T-helper 2 cell treated with Interferon-gamma antibody and Interleukin-4, amounts not matched to agents 5 μg/mL and 100 μg/mL, for 36 hours (primary cell): ENCODE data around the gene OR2A5.
"Not testable (repeated sequence)": the region's sequence is repeated elsewhere in the genome, so short reads cannot be mapped to it uniquely, and the experiment has no call there.

Experiments used
- DNase-seq: peaks from one replicate; pipeline ENCODE4 v3.0.0; 2021; ENCODE audit warnings: low spot score
- H3K27ac Mint-ChIP-seq: one replicate; pipeline ENCODE4 v1.8.0; 2021; ENCODE audit warnings: mild to moderate bottlenecking, mixed read lengths
- H3K27me3 Mint-ChIP-seq: one replicate; pipeline ENCODE4 v1.8.0; 2021; ENCODE audit warnings: low read depth, mixed read lengths
- H3K36me3 Mint-ChIP-seq: one replicate; pipeline ENCODE4 v1.8.0; 2021; ENCODE audit warnings: low read depth, mixed read lengths
- H3K4me1 Mint-ChIP-seq: one replicate; pipeline ENCODE4 v1.8.0; 2021; ENCODE audit warnings: low read depth, mixed read lengths
- H3K4me3 Mint-ChIP-seq: one replicate; pipeline ENCODE4 v1.8.0; 2022; ENCODE audit warnings: mild to moderate bottlenecking, moderate library complexity, mixed read lengths
- H3K9me3 Mint-ChIP-seq: one replicate; pipeline ENCODE4 v1.8.0; 2021; ENCODE audit warnings: mixed read lengths

Gene OR2A5

GRCh38 chr7:144048648-144049047, at the start of gene OR2A5:
OR2A5 (plus strand) TSS chr7:144048948; CDS start chr7:144050402, 1,454 bp downstream.
- no peaks in the 10 kb centered on the region for H3K9me3 Mint-ChIP-seq
- no peak within 1 kb of the TSS for H3K4me3 Mint-ChIP-seq

GRCh38 chr7:144000020-144000419, 48.7 kb upstream of the OR2A5 start, which contains the start of gene OR6B1:
OR6B1 (plus strand) TSS chr7:144000320; CDS start chr7:144003997, 3,677 bp downstream.
- Mint-ChIP-seq H3K9me3 (no peaks in the 10 kb centered on the region), H3K27ac (no peak within 1 kb of the TSS), H3K4me3 (no peak within 1 kb of the TSS), H3K36me3 (no peaks in the 10 kb centered on the region), H3K27me3 (peaks cover 3% of the 10 kb centered on the region), H3K4me1 (no peaks in the 10 kb centered on the region)
- DNase-seq, result no peak

More at GRCh38 chr7:144048648-144049047, at the start of gene OR2A5:
- no peak for DNase-seq
- no peaks in the 10 kb centered on the region for H3K36me3 Mint-ChIP-seq
- H3K27me3 Mint-ChIP-seq, result no peaks in the 10 kb centered on the region
- no peak within 1 kb of the TSS for H3K27ac Mint-ChIP-seq
- no peaks in the 10 kb centered on the region for H3K4me1 Mint-ChIP-seq

- no peaks in the 10 kb centered on the region for H3K4me1 Mint-ChIP-seq
- DNase-seq, result no peak
- H3K27ac Mint-ChIP-seq, result no peak overlapping the region
- H3K27me3 Mint-ChIP-seq, result peaks cover 3% of the 10 kb centered on the region
- H3K9me3 Mint-ChIP-seq, result no peaks in the 10 kb centered on the region
- H3K4me3 Mint-ChIP-seq, result no peak overlapping the region
- no peaks in the 10 kb centered on the region for H3K36me3 Mint-ChIP-seq
Measured at GRCh38 chr7:144001543-144001942, 47.2 kb upstream of the OR2A5 start.

GRCh38 chr7:144004703-144005102, 44.0 kb upstream of the OR2A5 start:
- H3K36me3 Mint-ChIP-seq, result no peaks in the 10 kb centered on the region
- DNase-seq, result no peak
- no peak overlapping the region for H3K27ac Mint-ChIP-seq
- peaks cover 5% of the 10 kb centered on the region for H3K27me3 Mint-ChIP-seq
- no peaks in the 10 kb centered on the region for H3K4me1 Mint-ChIP-seq
- no peak overlapping the region for H3K4me3 Mint-ChIP-seq
- H3K9me3 Mint-ChIP-seq, result peaks cover 5% of the 10 kb centered on the region

GRCh38 chr7:144006029-144006691, 42.6 kb upstream of the OR2A5 start:
- Mint-ChIP-seq H3K27ac (no peak overlapping the region), H3K4me3 (no peak overlapping the region), H3K4me1 (no peaks in the 10 kb centered on the region), H3K36me3 (no peaks in the 10 kb centered on the region), H3K27me3 (peaks cover 3% of the 10 kb centered on the region), H3K9me3 (peaks cover 5% of the 10 kb centered on the region)
- DNase-seq, result no peak

GRCh38 chr7:144006692-144007042, 42.1 kb upstream of the OR2A5 start:
- no peak overlapping the region for H3K4me3 Mint-ChIP-seq
- H3K9me3 Mint-ChIP-seq, result peaks cover 5% of the 10 kb centered on the region
- peaks cover 3% of the 10 kb centered on the region for H3K27me3 Mint-ChIP-seq
- no peaks in the 10 kb centered on the region for H3K36me3 Mint-ChIP-seq
- no peak overlapping the region for H3K27ac Mint-ChIP-seq
- no peaks in the 10 kb centered on the region for H3K4me1 Mint-ChIP-seq
- DNase-seq, result no peak

- no peaks in the 10 kb centered on the region for H3K4me1 Mint-ChIP-seq
- no peak for DNase-seq
- H3K4me3 Mint-ChIP-seq, result no peak overlapping the region
- H3K9me3 Mint-ChIP-seq, result peaks cover 5% of the 10 kb centered on the region
- H3K36me3 Mint-ChIP-seq, result no peaks in the 10 kb centered on the region
- peaks cover 7% of the 10 kb centered on the region for H3K27me3 Mint-ChIP-seq
- no peak overlapping the region for H3K27ac Mint-ChIP-seq
Measured at GRCh38 chr7:144009361-144009760, 39.4 kb upstream of the OR2A5 start.

GRCh38 chr7:144010061-144010460, 38.7 kb upstream of the OR2A5 start:
- H3K9me3 Mint-ChIP-seq, H3K4me3 Mint-ChIP-seq, H3K27me3 Mint-ChIP-seq, H3K27ac Mint-ChIP-seq, DNase-seq, H3K36me3 Mint-ChIP-seq, H3K4me1 Mint-ChIP-seq: not testable (repeated sequence)

- DNase-seq, result not testable (repeated sequence)
Measured at GRCh38 chr7:144010821-144011220, 37.9 kb upstream of the OR2A5 start.

GRCh38 chr7:144011458-144012230, 37.1 kb upstream of the OR2A5 start:
- H3K27ac Mint-ChIP-seq, result no peak overlapping the region
- peaks cover 7% of the 10 kb centered on the region for H3K27me3 Mint-ChIP-seq

More at GRCh38 chr7:144010821-144011220, 37.9 kb upstream of the OR2A5 start:
- H3K27me3 Mint-ChIP-seq, H3K27ac Mint-ChIP-seq, H3K4me3 Mint-ChIP-seq, H3K4me1 Mint-ChIP-seq, H3K9me3 Mint-ChIP-seq, H3K36me3 Mint-ChIP-seq: not testable (repeated sequence)

GRCh38 chr7:144018065-144018464, 30.7 kb upstream of the OR2A5 start:
- Mint-ChIP-seq H3K4me3 (no peak overlapping the region), H3K9me3 (no peaks in the 10 kb centered on the region), H3K27ac (no peak overlapping the region)

More at GRCh38 chr7:144011458-144012230, 37.1 kb upstream of the OR2A5 start:
- Mint-ChIP-seq H3K4me1 (no peaks in the 10 kb centered on the region), H3K4me3 (no peak overlapping the region), H3K36me3 (no peaks in the 10 kb centered on the region), H3K9me3 (peaks cover 5% of the 10 kb centered on the region)
- DNase-seq, result no peak

GRCh38 chr7:144019457-144019856, 29.3 kb upstream of the OR2A5 start:
- no peak overlapping the region for H3K27ac Mint-ChIP-seq

More at GRCh38 chr7:144018065-144018464, 30.7 kb upstream of the OR2A5 start:
- Mint-ChIP-seq H3K36me3 (no peaks in the 10 kb centered on the region), H3K4me1 (no peaks in the 10 kb centered on the region), H3K27me3 (peaks cover 4% of the 10 kb centered on the region)
- no peak for DNase-seq

GRCh38 chr7:144020340-144020739, 28.4 kb upstream of the OR2A5 start:
- H3K27ac Mint-ChIP-seq, result no peak overlapping the region
- DNase-seq, result no peak
- H3K9me3 Mint-ChIP-seq, result no peaks in the 10 kb centered on the region
- H3K4me1 Mint-ChIP-seq, result no peaks in the 10 kb centered on the region
- H3K36me3 Mint-ChIP-seq, result no peaks in the 10 kb centered on the region
- H3K27me3 Mint-ChIP-seq, result no peaks in the 10 kb centered on the region
- H3K4me3 Mint-ChIP-seq, result no peak overlapping the region

More at GRCh38 chr7:144019457-144019856, 29.3 kb upstream of the OR2A5 start:
- Mint-ChIP-seq H3K4me1 (no peaks in the 10 kb centered on the region), H3K9me3 (no peaks in the 10 kb centered on the region), H3K4me3 (no peak overlapping the region), H3K27me3 (no peaks in the 10 kb centered on the region), H3K36me3 (no peaks in the 10 kb centered on the region)
- no peak for DNase-seq

- no peaks in the 10 kb centered on the region for H3K36me3 Mint-ChIP-seq
- no peaks in the 10 kb centered on the region for H3K9me3 Mint-ChIP-seq
- no peak overlapping the region for H3K4me3 Mint-ChIP-seq
- DNase-seq, result no peak
- no peaks in the 10 kb centered on the region for H3K4me1 Mint-ChIP-seq
- H3K27ac Mint-ChIP-seq, result no peak overlapping the region
- H3K27me3 Mint-ChIP-seq, result no peaks in the 10 kb centered on the region
Measured at GRCh38 chr7:144022169-144022568, 26.6 kb upstream of the OR2A5 start.
